Measurements from ENCODE around the gene SIX5.

Gene SIX5

DNA sequence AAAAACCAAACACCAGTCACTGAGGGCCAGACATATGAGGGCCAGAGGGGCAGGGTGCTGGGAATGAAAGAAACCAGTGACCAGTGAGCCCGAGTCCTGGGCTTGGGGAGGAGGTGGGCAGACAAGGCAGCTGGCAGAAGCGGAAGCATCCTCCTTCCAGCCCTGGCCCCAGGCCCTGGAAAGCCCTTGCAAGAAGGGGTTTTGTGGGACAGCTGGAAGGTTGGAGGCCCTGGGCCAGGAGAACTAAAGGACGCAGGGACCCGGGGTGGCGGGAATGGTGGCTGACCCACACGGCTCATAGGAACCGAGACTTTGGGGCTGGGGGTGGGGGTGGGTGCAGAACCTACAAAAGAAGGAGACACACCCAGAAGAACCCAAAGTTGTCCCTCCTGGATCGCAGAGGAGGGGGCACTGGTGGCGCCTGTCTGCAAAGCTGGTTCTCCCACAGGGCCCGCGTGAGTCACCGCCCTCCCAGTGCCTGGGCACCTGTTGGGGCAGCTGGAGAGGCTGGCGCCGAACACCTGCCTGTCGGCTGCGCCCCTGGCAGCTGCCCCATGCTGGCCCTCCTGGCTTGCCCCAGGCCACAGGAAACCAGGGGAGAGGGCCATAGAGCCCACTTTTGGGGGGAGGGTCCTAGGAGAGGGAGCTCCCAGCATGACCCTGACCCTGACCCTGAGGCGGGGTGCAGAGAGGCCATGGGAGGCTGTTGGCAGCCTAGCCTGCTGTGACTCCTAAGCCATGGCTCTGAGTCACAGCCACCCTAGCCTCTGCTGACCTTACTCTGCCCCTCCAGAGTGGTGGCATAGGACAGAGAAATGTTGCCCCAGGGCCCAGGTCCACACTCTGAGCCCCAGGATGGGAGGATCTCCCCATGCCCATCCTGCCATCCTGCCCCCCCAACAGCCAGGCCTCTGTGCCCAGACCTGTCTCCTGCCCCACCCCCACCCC lies 12.4 kb upstream of the SIX5 start:
- peaks cover 0 to 97% (median 26%) of the 10 kb centered on the region in 5 experiments for H3K27me3 ChIP-seq (replicated peaks in 2 of 5; ENCODE audit: control insufficient read depth in 4 of 5, insufficient read depth in 5 of 5, low read length in 4 of 5)
- 80% methylated on average over 17 of the region's 17 CpGs for WGBS (ENCODE audit: insufficient coverage)
- ChIA-PET POLR2A (interaction anchor here (0.7 to 1.1 kb wide), 2 partner anchors 13 to 51 kb away, joined by 3 read pairs; partner anchors contain the start of gene SIX5), CTCF (interaction anchor here (0.7 to 3.1 kb wide), 7 partner anchors 8 to 22 kb away, joined by 3 to 8 read pairs (median 4); no protein-coding TSS in a partner anchor)
- H3K4me3 ChIP-seq (ENCODE audit: control insufficient read depth in 1 of 7, extremely low read depth in 1 of 7, insufficient read depth in 4 of 7, low read depth in 2 of 7, low read length in 6 of 7) = no peak overlapping the region
- H3K4me1 ChIP-seq (ENCODE audit: control extremely low read depth in 1 of 4, control insufficient read depth in 4 of 4, insufficient read depth in 4 of 4, low read length in 3 of 4) = peaks cover 0 to 13% (median 12%) of the 10 kb centered on the region in 4 experiments
- DNase-seq = peak in 1 of 3 donors; percentile 31
- no peaks in the 10 kb centered on the region for H3K36me3 ChIP-seq (ENCODE audit: control insufficient read depth in 4 of 4, insufficient read depth in 4 of 4, low read length in 3 of 4)
- H3K9me3 ChIP-seq (ENCODE audit: control extremely low read depth in 1 of 5, control insufficient read depth in 4 of 5, insufficient read depth in 2 of 5, low read depth in 1 of 5, low read length in 4 of 5) = no peaks in the 10 kb centered on the region
- H3K27ac ChIP-seq (ENCODE audit: insufficient read depth in 1 of 2, low read depth in 1 of 2, low read length in 2 of 2, poor library complexity in 1 of 2, severe bottlenecking in 2 of 2) = no peak overlapping the region

DNA sequence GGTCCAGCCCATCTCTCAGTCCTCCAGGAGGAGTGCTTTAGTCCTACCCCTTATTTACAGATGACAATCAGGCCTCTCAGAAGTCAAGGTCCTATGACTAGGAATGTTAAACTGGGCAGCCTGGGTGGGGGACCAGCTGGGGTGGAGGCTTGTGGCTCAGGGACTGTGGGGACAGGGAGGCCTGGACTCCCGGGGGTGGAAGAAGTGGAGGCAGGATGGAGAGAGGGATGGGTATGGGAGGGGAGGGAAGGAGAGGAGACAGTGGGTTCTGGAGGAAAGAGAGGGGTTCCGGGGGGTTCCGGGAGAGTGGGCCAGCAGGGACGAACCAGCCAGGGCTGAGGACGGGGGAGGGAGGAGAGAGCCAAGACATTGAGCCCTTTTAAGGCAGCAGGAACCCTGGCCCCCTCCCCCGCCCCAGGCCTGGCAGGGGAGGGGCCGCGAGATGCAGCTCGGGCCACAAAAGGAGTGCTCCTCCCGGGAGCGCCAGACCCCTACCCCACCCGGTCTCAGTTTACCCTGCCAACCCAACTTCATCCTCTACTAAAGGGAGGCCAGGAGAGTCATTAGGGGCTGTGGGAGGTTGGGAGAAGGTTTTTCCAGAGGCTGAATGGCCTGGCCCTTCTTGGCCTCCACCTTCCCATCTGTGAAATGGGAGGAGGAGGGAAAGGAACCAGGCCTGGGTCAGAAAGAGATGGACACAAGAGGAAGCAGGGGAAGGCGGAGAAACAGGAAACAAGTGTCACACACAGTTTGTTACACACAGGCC lies 11.6 kb upstream of the SIX5 start:
- 33% methylated on average over 5 of the region's 13 CpGs for WGBS (ENCODE audit: insufficient coverage)
- no peaks in the 10 kb centered on the region for H3K9me3 ChIP-seq (ENCODE audit: control extremely low read depth in 1 of 5, control insufficient read depth in 4 of 5, insufficient read depth in 2 of 5, low read depth in 1 of 5, low read length in 4 of 5)
- H3K27ac ChIP-seq (ENCODE audit: insufficient read depth in 1 of 2, low read depth in 1 of 2, low read length in 2 of 2, poor library complexity in 1 of 2, severe bottlenecking in 2 of 2) = no peak overlapping the region
- ChIA-PET POLR2A (interaction anchor here (1.1 kb wide), 1 partner anchor 12 kb away, joined by 3 read pairs; the partner anchor contains the start of gene SIX5), CTCF (interaction anchor here (0.8 to 3.1 kb wide), 3 partner anchors 10 to 23 kb away, joined by 3 to 8 read pairs (median 3); no protein-coding TSS in a partner anchor)
- DNase-seq = no peak
- H3K4me1 ChIP-seq (ENCODE audit: control extremely low read depth in 1 of 4, control insufficient read depth in 4 of 4, insufficient read depth in 4 of 4, low read length in 3 of 4) = peaks cover 0 to 13% (median 12%) of the 10 kb centered on the region in 4 experiments
- no peak overlapping the region for H3K4me3 ChIP-seq (ENCODE audit: control insufficient read depth in 1 of 7, extremely low read depth in 1 of 7, insufficient read depth in 4 of 7, low read depth in 2 of 7, low read length in 6 of 7)
- peaks cover 0 to 90% (median 24%) of the 10 kb centered on the region in 5 experiments for H3K27me3 ChIP-seq (replicated peaks in 2 of 5; ENCODE audit: control insufficient read depth in 4 of 5, insufficient read depth in 5 of 5, low read length in 4 of 5)
- H3K36me3 ChIP-seq (ENCODE audit: control insufficient read depth in 4 of 4, insufficient read depth in 4 of 4, low read length in 3 of 4) = no peaks in the 10 kb centered on the region

DNA sequence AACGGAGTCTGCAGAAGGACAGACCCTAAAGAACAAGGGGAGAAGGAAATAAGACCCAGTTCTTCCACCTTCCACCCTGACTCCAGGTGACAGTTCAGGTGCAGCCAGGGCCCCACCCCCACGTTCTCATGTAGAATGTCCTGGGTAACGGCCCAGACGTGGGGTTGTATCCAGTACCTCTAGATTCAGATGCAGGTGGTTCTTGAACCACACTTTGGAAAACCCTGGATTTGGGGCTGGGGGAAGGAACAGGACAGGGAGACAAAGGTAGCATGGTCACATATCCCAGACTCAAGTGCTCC lies 11.0 kb upstream of the SIX5 start:
- no peak for DNase-seq
- Histone ChIP-seq H3K9me3 (ENCODE audit: control extremely low read depth in 1 of 5, control insufficient read depth in 4 of 5, insufficient read depth in 2 of 5, low read depth in 1 of 5, low read length in 4 of 5) (no peaks in the 10 kb centered on the region), H3K27ac (ENCODE audit: insufficient read depth in 1 of 2, low read depth in 1 of 2, low read length in 2 of 2, poor library complexity in 1 of 2, severe bottlenecking in 2 of 2) (no peak overlapping the region), H3K36me3 (ENCODE audit: control insufficient read depth in 4 of 4, insufficient read depth in 4 of 4, low read length in 3 of 4) (no peaks in the 10 kb centered on the region), H3K4me1 (ENCODE audit: control extremely low read depth in 1 of 4, control insufficient read depth in 4 of 4, insufficient read depth in 4 of 4, low read length in 3 of 4) (peaks cover 0 to 13% (median 12%) of the 10 kb centered on the region in 4 experiments), H3K4me3 (ENCODE audit: control insufficient read depth in 1 of 7, extremely low read depth in 1 of 7, insufficient read depth in 4 of 7, low read depth in 2 of 7, low read length in 6 of 7) (no peak overlapping the region), H3K27me3 (replicated peaks in 2 of 5; ENCODE audit: control insufficient read depth in 4 of 5, insufficient read depth in 5 of 5, low read length in 4 of 5) (peaks cover 0 to 89% (median 24%) of the 10 kb centered on the region in 5 experiments)
- CTCF ChIA-PET = no interaction called here
- POLR2A ChIA-PET = no interaction called here
- WGBS (ENCODE audit: insufficient coverage) = 33% methylated on average over 4 of the region's 4 CpGs

DNA sequence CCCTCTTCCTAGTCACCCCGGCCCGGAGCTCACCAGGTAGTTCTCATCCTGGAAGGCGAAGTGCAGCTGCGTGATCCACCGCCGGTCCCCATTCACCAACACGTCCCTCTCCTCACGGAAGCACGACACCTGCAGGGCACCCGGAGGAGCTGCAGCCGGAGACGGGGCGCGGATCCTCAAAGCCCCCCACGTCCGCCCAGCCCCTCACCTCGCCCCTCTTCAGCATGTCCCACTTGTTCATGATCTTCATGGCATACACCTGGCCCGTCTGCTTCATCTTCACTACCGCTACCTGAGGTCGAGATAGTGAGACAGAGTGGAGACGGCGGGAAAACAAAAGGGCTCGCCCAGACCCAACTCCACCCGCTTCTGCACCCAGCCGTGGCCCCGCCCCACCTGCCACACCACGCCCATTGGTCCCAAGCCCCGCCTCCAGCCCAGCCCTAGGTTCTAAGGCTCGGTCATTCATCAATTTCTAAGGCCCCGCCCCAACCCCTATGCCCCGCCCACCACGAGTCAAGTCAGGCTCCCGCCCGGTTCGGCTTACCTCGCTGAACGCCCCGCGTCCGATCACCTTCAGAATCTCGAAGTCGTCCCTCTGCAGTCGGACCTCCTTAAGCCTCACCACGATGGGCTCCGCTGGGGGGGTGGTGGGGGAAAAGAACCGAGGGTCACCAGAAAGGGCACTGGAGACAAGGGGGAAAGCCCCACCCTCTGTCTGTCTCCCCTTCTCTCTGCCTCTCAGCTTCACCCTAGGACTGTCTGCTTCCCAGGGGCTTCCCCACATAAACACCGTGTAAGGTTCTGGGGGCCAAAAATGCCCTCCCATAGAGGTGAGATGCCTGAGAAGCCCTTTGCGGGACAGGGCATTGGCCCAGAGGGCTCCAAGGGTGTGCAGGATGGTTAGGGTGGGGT lies 10.4 kb upstream of the SIX5 start:
- Histone ChIP-seq H3K27ac (ENCODE audit: insufficient read depth in 1 of 2, low read depth in 1 of 2, low read length in 2 of 2, poor library complexity in 1 of 2, severe bottlenecking in 2 of 2) (no peak overlapping the region), H3K4me3 (ENCODE audit: control insufficient read depth in 1 of 7, extremely low read depth in 1 of 7, insufficient read depth in 4 of 7, low read depth in 2 of 7, low read length in 6 of 7) (peak overlapping the region in 4 of 7 experiments; percentile 28 to 54 (median 41)), H3K9me3 (ENCODE audit: control extremely low read depth in 1 of 5, control insufficient read depth in 4 of 5, insufficient read depth in 2 of 5, low read depth in 1 of 5, low read length in 4 of 5) (no peaks in the 10 kb centered on the region), H3K36me3 (ENCODE audit: control insufficient read depth in 4 of 4, insufficient read depth in 4 of 4, low read length in 3 of 4) (no peaks in the 10 kb centered on the region), H3K27me3 (replicated peaks in 2 of 5; ENCODE audit: control insufficient read depth in 4 of 5, insufficient read depth in 5 of 5, low read length in 4 of 5) (peaks cover 0 to 89% (median 20%) of the 10 kb centered on the region in 5 experiments), H3K4me1 (ENCODE audit: control extremely low read depth in 1 of 4, control insufficient read depth in 4 of 4, insufficient read depth in 4 of 4, low read length in 3 of 4) (peaks cover 0 to 13% (median 12%) of the 10 kb centered on the region in 4 experiments)
- peak; percentile 73 to 80 (median 80) for DNase-seq
- ChIA-PET POLR2A (interaction anchor here (0.6 to 1.0 kb wide), 2 partner anchors 9 to 311 kb away, joined by 3 to 5 read pairs; partner anchors contain the start of gene FOSB), CTCF (interaction anchor here (0.8 to 1.1 kb wide), 7 partner anchors 9 to 38 kb away, joined by 3 to 7 read pairs (median 4); partner anchors contain the start of gene SIX5)
- WGBS (ENCODE audit: insufficient coverage) = 3% methylated on average over 38 of the region's 48 CpGs

DNA sequence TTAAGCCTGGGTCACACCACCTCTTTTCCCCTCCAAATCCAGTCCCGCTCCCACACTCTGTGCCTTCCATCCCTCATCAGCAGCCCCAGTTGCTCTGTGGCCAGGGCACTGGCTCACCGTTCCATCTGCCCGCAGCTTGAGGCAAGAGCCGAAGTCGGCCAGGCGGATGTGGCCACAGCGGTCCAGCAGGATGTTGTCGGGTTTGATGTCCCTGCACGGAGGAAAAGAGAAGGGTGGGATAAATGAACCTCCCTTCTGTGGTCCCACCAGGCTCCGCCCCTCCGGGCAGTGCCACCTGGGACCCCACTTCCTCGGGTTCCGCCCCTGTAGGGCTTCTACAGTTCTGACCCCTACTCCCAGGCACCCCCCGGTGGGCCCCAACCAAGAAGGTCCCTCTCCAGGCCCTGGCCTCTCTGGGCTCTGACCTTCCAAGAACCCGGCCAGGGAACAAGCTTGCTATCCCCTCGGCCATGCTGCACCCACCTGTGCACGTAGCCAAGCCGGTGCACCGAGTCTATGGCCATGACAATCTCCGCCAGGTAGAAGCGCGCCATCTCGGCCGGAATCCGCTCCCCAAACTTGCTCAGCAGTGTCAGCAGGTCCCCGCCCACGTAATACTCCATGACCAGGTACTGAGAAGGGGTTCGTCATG lies 9.1 kb upstream of the SIX5 start:
- H3K27me3 ChIP-seq (replicated peaks in 2 of 5; ENCODE audit: control insufficient read depth in 4 of 5, insufficient read depth in 5 of 5, low read length in 4 of 5) = peaks cover 0 to 78% (median 15%) of the 10 kb centered on the region in 5 experiments
- no peak overlapping the region for H3K4me3 ChIP-seq (ENCODE audit: control insufficient read depth in 1 of 7, extremely low read depth in 1 of 7, insufficient read depth in 4 of 7, low read depth in 2 of 7, low read length in 6 of 7)
- ChIA-PET CTCF (interaction anchor here (1.5 kb wide), 1 partner anchor 39 kb away, joined by 3 read pairs; no protein-coding TSS in a partner anchor), POLR2A (no interaction called here)
- H3K4me1 ChIP-seq (ENCODE audit: control extremely low read depth in 1 of 4, control insufficient read depth in 4 of 4, insufficient read depth in 4 of 4, low read length in 3 of 4) = peaks cover 0 to 13% (median 12%) of the 10 kb centered on the region in 4 experiments
- 96% methylated on average over 28 of the region's 28 CpGs for WGBS (ENCODE audit: insufficient coverage)
- H3K9me3 ChIP-seq (ENCODE audit: control extremely low read depth in 1 of 5, control insufficient read depth in 4 of 5, insufficient read depth in 2 of 5, low read depth in 1 of 5, low read length in 4 of 5) = no peaks in the 10 kb centered on the region
- no peak for DNase-seq
- H3K27ac ChIP-seq (ENCODE audit: insufficient read depth in 1 of 2, low read depth in 1 of 2, low read length in 2 of 2, poor library complexity in 1 of 2, severe bottlenecking in 2 of 2) = no peak overlapping the region
- no peaks in the 10 kb centered on the region for H3K36me3 ChIP-seq (ENCODE audit: control insufficient read depth in 4 of 4, insufficient read depth in 4 of 4, low read length in 3 of 4)

DNA sequence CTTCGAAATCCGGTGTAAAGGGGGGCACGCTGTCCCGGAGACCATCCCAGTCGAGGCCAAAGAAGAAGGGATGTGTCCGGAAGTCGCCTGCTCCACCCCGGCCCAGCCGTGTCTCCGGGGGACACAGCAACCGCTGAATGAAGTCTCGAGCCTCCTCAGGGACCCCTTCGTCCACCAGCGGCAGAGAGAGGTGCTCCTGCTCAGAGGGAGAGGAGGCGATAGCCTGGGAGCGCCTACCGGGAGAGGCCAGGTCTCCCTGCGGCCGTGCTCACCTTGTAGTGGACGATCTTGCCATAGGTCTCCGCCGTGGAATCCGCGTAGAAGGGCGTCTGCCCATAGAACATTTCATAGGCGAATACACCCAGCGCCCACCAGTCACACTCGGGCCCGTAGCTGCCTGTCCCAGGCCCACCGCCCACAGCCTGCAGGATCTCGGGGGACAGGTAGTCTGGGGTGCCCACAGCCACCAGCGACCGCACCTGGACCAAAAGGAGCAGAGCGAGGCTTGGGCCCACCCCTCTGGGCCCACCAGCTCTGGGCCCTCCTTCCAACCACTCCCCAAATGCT lies 8.4 kb upstream of the SIX5 start:
- Histone ChIP-seq H3K27me3 (replicated peaks in 2 of 5; ENCODE audit: control insufficient read depth in 4 of 5, insufficient read depth in 5 of 5, low read length in 4 of 5) (peaks cover 0 to 80% (median 20%) of the 10 kb centered on the region in 5 experiments), H3K9me3 (ENCODE audit: control extremely low read depth in 1 of 5, control insufficient read depth in 4 of 5, insufficient read depth in 2 of 5, low read depth in 1 of 5, low read length in 4 of 5) (no peaks in the 10 kb centered on the region), H3K36me3 (ENCODE audit: control insufficient read depth in 4 of 4, insufficient read depth in 4 of 4, low read length in 3 of 4) (no peaks in the 10 kb centered on the region), H3K4me3 (ENCODE audit: control insufficient read depth in 1 of 7, extremely low read depth in 1 of 7, insufficient read depth in 4 of 7, low read depth in 2 of 7, low read length in 6 of 7) (no peak overlapping the region), H3K4me1 (ENCODE audit: control extremely low read depth in 1 of 4, control insufficient read depth in 4 of 4, insufficient read depth in 4 of 4, low read length in 3 of 4) (peaks cover 0 to 13% (median 12%) of the 10 kb centered on the region in 4 experiments), H3K27ac (ENCODE audit: insufficient read depth in 1 of 2, low read depth in 1 of 2, low read length in 2 of 2, poor library complexity in 1 of 2, severe bottlenecking in 2 of 2) (no peak overlapping the region)
- 97% methylated on average over 33 of the region's 34 CpGs for WGBS (ENCODE audit: insufficient coverage)
- DNase-seq = no peak
- CTCF ChIA-PET = interaction anchor here (1.5 kb wide), 1 partner anchor 40 kb away, joined by 3 read pairs; no protein-coding TSS in a partner anchor
- POLR2A ChIA-PET = no interaction called here
